CD4-positive, alpha-beta T cell treated with Interleukin-21 for 1 hour (primary cell): ENCODE measurements around the gene ACOX1.

Experiments used
- DNase-seq: peaks from one replicate; pipeline ENCODE4 v3.0.0-alpha.2; 2020

ACOX1 gene

GRCh38 chr17:75902406-75902805 is 76.6 kb downstream of the ACOX1 start:
- DNase-seq, result no peak

DNA sequence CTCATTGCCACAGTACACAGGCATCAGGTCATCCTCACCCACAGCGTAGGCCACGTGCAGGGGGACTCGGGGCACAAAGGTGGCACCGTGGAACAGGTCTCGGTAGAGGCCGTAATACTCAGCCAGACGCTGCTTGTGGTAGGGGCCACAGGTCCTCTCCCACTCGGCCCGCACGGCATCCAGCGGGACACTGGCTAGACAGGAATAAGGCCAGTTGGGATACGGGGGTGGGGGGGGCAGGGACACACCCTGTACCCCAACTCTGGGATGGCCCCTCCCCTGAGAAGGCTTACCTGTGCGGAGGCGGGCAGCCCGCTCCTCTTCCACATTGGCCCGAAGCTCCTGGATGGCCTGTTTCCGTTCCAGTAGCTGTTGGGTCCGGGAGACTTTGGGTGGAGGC is 77.2 kb downstream of the ACOX1 start:
- no peak for DNase-seq

GRCh38 chr17:75900691-75901533 is 78.1 kb downstream of the ACOX1 start:
- DNase-seq, result no peak

GRCh38 chr17:75899767-75900468 is 79.0 kb downstream of the ACOX1 start:
- DNase-seq, result no peak

DNA sequence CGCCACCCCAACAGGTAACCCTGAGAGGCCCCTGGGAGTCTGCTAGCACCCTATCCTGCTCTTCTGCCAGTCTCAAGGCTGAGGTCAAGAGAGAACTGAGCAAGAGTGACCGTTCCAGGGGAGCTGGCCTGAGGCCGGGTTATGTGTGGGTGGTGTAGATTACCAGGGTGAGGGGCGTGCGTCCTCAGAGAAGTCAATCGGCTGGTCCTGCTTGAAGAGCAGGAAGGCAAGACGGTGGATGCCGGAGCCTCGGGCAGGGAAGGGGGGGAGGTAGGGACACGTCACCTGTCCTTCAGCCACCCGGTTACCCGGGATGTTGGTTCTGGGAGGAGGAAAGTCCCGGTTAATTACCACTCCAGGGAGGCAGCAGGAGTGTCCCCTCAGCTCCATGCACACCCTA is 79.6 kb downstream of the ACOX1 start:
- no peak for DNase-seq

DNA sequence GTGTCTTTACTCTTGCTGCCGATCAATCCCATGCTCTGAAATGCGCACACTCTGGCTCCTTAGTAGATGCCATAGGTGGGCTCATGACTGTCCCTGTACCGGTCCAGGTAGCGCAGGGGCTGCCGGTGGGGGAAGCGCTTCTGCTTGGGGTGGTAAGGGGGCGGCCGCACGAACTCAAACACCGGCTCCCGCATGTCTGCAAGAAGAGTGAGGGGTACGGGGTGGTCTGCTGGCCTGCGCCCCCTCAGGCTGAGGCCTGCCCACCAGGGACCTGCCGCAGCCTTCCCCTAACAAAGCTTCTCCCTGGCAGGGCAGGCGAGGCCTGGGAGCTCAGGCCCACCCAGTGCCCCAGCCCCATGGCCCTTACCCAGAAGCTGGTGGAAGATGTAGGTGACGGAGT is 80.2 kb downstream of the ACOX1 start:
- DNase-seq, result no peak

DNA sequence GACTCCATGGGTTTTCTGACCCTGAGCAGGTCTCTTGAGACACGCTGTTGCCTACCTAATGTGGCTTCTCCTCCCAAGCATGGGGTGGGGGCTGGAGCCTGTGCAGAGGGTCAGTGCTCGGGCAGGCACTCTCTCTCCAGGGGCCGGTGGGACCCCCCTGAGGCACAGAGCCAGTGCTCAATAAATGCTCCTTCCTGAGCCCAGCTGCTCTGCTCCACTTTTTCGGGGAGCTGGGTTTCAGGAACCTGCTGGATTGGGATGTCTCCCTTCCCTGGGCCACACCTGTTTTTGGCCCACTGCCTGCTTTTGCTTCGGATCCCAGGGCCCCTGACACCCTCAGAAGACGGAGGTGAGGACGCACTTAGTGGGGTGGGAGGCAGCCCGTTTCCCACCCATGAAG is 80.9 kb downstream of the ACOX1 start:
- no peak for DNase-seq

DNA sequence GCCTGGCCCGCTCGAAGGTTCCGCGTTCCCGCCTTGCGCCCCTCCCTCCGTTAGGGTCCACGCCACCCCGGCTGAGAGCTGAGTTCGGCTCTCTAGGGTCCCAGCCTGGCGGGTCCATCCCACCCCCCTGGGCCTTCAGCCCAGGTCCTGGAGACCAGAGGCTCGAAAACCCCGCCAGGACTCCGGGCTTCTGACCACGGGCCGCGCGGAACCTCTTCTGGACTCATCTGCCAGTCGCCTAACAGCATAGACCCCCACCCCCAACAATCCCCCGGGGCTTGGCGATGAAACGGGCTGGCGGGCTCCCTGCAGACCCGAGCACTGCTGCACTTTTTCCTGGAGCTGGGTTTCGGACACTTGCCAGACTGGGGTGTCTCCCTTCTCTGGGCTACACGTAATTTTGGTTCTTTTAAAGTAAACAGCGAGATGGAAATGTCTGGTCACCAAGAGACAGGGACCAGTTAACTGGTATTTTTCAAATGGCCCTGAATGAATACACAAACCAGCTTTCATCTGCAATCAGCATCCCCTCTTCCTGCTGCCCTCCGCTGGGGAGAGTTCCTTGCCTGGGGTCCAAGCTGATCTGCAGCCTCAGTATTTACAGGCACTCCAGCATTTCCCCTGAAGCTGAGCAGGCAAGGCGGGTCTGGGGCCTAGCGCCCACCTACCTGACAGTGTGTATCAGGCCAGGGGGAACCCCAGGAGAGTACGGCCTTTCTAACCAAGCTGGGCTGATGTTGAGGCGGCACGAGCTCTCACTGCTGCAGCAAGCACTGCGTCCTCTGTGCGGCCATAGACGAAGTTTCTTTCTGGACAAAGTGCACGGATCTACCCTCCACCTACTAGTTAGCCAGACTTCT is 81.6 kb downstream of the ACOX1 start:
- DNase-seq, result no peak

DNA sequence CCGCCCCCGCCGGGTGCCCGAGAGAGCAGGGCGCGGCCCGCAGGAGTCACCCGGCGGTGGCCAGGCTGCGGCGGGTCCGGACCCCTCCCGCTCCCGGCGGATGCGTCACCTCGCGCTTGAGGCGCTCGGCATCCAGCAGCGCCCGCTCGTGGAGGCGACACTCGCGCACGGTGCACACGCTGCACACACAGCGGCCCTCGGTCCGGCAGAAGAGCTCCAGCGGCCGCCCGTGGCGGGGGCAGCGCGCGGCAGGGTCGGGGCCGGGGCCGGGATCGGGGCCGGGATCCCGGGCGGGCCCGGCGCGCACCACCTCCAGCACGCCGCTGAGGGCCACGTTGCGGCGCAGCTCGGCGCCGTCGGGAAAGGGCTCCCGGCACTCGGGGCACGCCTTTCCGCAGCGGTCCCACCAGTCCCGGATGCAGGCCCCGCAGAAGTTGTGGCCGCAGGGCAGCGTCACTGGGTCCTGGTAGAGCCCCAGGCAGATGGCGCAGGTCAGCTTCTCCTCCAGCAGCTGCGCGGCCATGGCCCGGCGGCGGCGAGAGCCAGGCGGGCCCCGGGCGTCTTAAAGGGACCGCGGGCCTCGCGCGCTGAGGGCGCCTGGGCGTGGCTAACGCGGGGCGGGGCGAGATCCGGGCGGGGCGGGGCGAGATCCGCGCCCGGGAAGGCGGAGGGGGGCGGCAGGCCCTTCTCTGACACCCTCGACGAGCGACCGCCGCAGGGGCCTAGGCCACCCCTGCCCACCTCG is 82.4 kb downstream of the ACOX1 start, which contains the start of gene TRIM65:
Gene TRIM65 (minus strand): TSS at position 537 of the 745 bp plus-strand sequence. CDS start 14 bp downstream, at position 523.
- DNase-seq, result peak; percentile 82

GRCh38 chr17:75895370-75896155 is 83.4 kb downstream of the ACOX1 start:
- DNase-seq, result no peak

GRCh38 chr17:75894049-75894733 is 84.8 kb downstream of the ACOX1 start:
- no peak for DNase-seq

GRCh38 chr17:75893305-75894048 is 85.5 kb downstream of the ACOX1 start:
- DNase-seq, result no peak

DNA sequence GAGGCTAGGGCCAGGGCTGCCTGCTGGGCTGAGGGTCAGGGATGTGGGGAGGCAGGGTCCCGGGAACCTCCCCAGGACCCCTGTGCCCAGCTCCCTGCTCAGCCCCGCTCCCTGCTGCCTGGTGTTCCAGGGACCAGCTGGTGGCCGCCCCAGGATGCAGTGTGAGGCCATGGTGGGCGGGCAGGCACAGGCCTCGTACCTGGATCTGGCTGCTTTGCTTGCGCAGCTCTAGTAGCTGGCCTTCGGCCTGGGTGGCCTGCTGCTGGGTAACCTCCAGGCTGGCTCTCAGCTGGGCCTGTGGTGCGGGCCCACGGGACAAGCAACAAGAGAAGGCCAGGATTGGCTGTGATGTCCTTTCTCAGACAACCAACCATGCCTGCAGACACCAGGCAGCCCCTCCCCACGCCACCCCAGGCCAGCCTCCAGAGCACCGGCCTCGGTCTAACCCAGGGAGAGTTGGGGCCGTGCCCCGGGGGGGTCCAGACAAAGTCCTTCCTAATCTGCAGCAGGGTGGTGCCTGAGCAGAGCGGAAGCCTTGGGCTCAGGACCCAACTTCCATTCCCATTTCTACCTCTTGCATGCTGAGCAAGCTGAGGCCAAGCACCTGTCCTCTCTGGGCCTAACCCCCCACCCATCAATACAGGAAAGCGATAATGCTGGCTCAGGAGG is 86.3 kb downstream of the ACOX1 start:
- DNase-seq, result no peak

DNA sequence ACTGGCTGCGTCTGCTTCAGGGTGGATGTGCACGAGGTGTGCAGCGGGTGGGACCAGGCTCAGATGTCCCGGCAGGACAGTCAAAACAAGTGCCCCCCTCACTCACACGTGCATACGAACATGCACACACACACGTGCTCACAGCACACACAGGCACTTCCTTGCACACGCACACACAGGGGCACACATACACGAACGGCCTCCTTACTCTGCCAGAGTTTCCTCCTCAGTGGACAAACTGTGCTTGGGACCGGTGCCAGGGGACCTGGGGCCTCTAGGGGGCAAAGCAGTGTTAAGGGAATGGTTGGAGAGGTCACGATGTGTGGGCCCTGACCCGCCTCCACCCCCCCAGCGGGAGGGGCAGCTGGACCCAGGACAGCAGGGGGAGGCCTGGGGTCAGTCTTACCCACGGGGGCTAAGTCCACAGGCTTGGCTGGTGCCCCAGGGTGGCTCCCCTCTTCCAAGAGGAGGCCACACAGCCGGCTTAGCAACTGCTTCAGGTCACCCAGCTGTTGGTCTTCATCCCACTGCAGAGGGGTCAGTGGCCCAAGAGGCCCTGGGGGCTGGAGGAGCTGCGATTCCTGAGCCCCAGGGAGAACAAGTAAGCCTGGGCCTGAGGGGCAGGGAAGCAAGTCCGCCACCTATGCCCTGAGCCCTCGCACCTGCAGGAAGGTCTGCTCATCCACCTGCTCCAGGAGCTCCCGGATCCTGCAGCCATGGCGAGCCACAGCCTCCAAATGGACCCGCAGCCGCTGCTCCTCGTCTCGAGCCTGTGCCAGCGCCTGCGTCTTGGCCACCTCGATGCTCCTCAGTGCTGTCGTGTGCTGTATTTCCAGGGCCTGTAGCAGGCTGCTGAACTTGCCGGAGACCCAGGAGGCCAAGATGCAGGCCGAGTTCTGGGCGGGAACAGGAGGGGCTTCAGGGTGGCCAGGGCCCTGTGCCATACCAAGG is 87.1 kb downstream of the ACOX1 start:
- DNase-seq, result no peak
